Neural cell (in vitro differentiated cells): ENCODE data around the gene PICALM. TPM values are rescaled to one million over a fixed set of nuclear protein-coding genes. Genes with fewer than 3 reads are reported as not detected.

ENCODE experiments used
- H2AFZ ChIP-seq: fragments of 200-600, 300-800 bp; sonication (generic), shearing (Covaris generic); 2 replicates; pipeline ENCODE4 v1.6.0; 2014; ENCODE audit warnings: low read depth, mild to moderate bottlenecking, antibody characterized with exemption, low read length, moderate library complexity
- H3F3A ChIP-seq: fragments of 200-600 bp; shearing (Covaris generic); 2 replicates; pipeline ENCODE4 v1.6.1; 2016; ENCODE audit warnings: mild to moderate bottlenecking, moderate library complexity, mixed read lengths, antibody characterized with exemption, low read length; ENCODE audit not compliant: insufficient read depth, poor library complexity, severe bottlenecking
- H3K27ac ChIP-seq: fragments of 200-600, 300-800 bp; sonication (generic), shearing (Covaris generic); 2 replicates; pipeline ENCODE4 v1.5.1; 2014; ENCODE audit warnings: mild to moderate bottlenecking, low read length, moderate library complexity
- H3K27me3 ChIP-seq: fragments of 300-800, 200-600 bp; sonication (generic), shearing (Covaris generic); 2 replicates; pipeline ENCODE4 v1.6.0; 2014; ENCODE audit warnings: mild to moderate bottlenecking, low read depth, low read length, moderate library complexity; ENCODE audit not compliant: insufficient read depth
- H3K36me3 ChIP-seq: fragments of 300-800, 200-600 bp; sonication (generic), shearing (Covaris generic); 2 replicates; pipeline ENCODE4 v1.5.1; 2014; ENCODE audit warnings: mild to moderate bottlenecking, antibody characterized with exemption, low read length, moderate library complexity; ENCODE audit not compliant: insufficient read depth
- H3K4me2 ChIP-seq: fragments of 300-800, 200-600 bp; sonication (generic), shearing (Covaris generic); 2 replicates; pipeline ENCODE4 v1.6.0; 2014; ENCODE audit warnings: mild to moderate bottlenecking, low read length
- H3K4me3 ChIP-seq: fragments of 300-800, 200-600 bp; sonication (generic), shearing (Covaris generic); 2 replicates; pipeline ENCODE4 v1.5.1; 2014; ENCODE audit warnings: mild to moderate bottlenecking, low read length, moderate library complexity
- H3K79me2 ChIP-seq: fragments of 200-600 bp; shearing (Covaris generic); replicated peaks from 2 replicates; pipeline ENCODE4 v1.6.0; 2014; ENCODE audit warnings: mild to moderate bottlenecking, low read length, moderate library complexity; ENCODE audit not compliant: insufficient read depth
- H3K9ac ChIP-seq: fragments of 300-800, 200-600 bp; sonication (generic), shearing (Covaris generic); 2 replicates; pipeline ENCODE4 v1.6.1; 2016; ENCODE audit warnings: mild to moderate bottlenecking, low read length, mixed read lengths
- H3K9me2 ChIP-seq: fragments of 200-600 bp; shearing (Covaris generic); 2 replicates; pipeline ENCODE4 v1.6.1; 2016; ENCODE audit warnings: mild to moderate bottlenecking, low read length, mixed read lengths; ENCODE audit not compliant: insufficient read depth
- H3K9me3 ChIP-seq: fragments of 200-600, 300-800 bp; sonication (generic), shearing (Covaris generic); 2 replicates; pipeline ENCODE4 v1.6.1; 2016; ENCODE audit warnings: mild to moderate bottlenecking, mixed run types, low read length, moderate library complexity, mixed read lengths
- H4K20me1 ChIP-seq: fragments of 200-600 bp; shearing (Covaris generic); 2 replicates; pipeline ENCODE4 v1.6.1; 2016; ENCODE audit warnings: mild to moderate bottlenecking, mixed run types; ENCODE audit not compliant: insufficient read depth
- EP300 ChIP-seq: fragments of 450-650 bp; conservative IDR thresholded peaks from 2 replicates; pipeline ENCODE4 v1.6.1; 2014; ENCODE audit warnings: antibody characterized with exemption, mild to moderate bottlenecking, moderate library complexity; ENCODE audit not compliant: poor library complexity, severe bottlenecking
- EZH2 ChIP-seq: fragments of 200-600, 300-800 bp; shearing (Covaris generic), sonication (generic); IDR thresholded peaks from 2 replicates; pipeline ENCODE4 v1.6.1; 2014; ENCODE audit warnings: antibody characterized with exemption, low read length, borderline replicate concordance, mild to moderate bottlenecking; ENCODE audit not compliant: insufficient read depth, poor library complexity, severe bottlenecking
- MXI1 ChIP-seq: fragments of 450-650 bp; conservative IDR thresholded peaks from 2 replicates; pipeline ENCODE4 v1.6.1; 2014; ENCODE audit warnings: antibody characterized with exemption, mild to moderate bottlenecking; ENCODE audit not compliant: poor library complexity, severe bottlenecking
- POLR2AphosphoS5 ChIP-seq: IDR thresholded peaks from 2 replicates; pipeline ENCODE4 v1.6.1; 2012
- RAD21 ChIP-seq: fragments of 450-650 bp; conservative IDR thresholded peaks from 2 replicates; pipeline ENCODE4 v1.6.1; 2014; ENCODE audit warnings: antibody characterized with exemption, mild to moderate bottlenecking, moderate library complexity
- TAF1 ChIP-seq: IDR thresholded peaks from 2 replicates; pipeline ENCODE4 v1.6.1; 2012; ENCODE audit warnings: low read depth
- polyA plus RNA-seq: library from polyadenylated mRNA; depleted of rRNA; stranded (reverse); fragments of >200 nt; gene quantifications from 2 replicates; pipeline ENCODE4 v1.2.3, GENCODE V29; 2014
- TF ChIP-seq, protein P1 (sequence below): IDR thresholded peaks from 2 replicates; pipeline ENCODE4 v1.6.1; 2012; ENCODE audit warnings: borderline replicate concordance
- TF ChIP-seq, protein P2 (sequence below): fragments of 450-650 bp; IDR thresholded peaks from 2 replicates; pipeline ENCODE4 v1.5.1; 2014; ENCODE audit warnings: antibody characterized with exemption, mild to moderate bottlenecking, moderate library complexity; ENCODE audit not compliant: poor library complexity, severe bottlenecking

The PICALM gene
- polyA plus RNA-seq, 1 donor from 2014 or later, result 161 TPM

- no peak for TF ChIP-seq EZH2
- no peak for TF ChIP-seq TAF1
Observed at GRCh38 chr11:86013713-86014112, 55.2 kb downstream of the PICALM start (continued).

DNA sequence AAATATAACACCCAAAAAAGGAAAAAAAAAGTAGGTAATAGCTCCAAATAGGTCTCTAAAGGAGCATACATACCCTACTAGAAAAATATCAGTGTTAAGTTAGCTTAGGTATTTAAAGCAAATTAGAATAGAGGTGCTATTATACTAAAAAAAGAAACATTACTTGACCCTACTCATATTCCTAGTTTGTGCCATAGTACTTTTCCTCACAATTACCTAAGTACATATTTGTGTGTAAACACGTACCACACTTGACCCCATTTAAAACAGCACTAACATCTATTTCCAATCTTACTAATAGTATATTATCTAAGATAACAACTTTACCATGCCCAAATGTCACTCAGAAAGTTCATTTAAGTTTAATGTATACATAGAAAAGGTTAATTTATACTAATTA lies 57.7 kb downstream of the PICALM start:
- TF ChIP-seq RAD21 (no peak), POLR2AphosphoS5 (no peak), EP300 (no peak)
- TF ChIP-seq, protein P1, sequence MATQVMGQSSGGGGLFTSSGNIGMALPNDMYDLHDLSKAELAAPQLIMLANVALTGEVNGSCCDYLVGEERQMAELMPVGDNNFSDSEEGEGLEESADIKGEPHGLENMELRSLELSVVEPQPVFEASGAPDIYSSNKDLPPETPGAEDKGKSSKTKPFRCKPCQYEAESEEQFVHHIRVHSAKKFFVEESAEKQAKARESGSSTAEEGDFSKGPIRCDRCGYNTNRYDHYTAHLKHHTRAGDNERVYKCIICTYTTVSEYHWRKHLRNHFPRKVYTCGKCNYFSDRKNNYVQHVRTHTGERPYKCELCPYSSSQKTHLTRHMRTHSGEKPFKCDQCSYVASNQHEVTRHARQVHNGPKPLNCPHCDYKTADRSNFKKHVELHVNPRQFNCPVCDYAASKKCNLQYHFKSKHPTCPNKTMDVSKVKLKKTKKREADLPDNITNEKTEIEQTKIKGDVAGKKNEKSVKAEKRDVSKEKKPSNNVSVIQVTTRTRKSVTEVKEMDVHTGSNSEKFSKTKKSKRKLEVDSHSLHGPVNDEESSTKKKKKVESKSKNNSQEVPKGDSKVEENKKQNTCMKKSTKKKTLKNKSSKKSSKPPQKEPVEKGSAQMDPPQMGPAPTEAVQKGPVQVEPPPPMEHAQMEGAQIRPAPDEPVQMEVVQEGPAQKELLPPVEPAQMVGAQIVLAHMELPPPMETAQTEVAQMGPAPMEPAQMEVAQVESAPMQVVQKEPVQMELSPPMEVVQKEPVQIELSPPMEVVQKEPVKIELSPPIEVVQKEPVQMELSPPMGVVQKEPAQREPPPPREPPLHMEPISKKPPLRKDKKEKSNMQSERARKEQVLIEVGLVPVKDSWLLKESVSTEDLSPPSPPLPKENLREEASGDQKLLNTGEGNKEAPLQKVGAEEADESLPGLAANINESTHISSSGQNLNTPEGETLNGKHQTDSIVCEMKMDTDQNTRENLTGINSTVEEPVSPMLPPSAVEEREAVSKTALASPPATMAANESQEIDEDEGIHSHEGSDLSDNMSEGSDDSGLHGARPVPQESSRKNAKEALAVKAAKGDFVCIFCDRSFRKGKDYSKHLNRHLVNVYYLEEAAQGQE, result no peak
- Histone ChIP-seq H3K4me2 (no peak overlapping the region), H2AFZ (no peak overlapping the region), H3F3A (no peaks in the 10 kb centered on the region), H3K36me3 (no peaks in the 10 kb centered on the region), H3K27me3 (no peaks in the 10 kb centered on the region), H4K20me1 (no peaks in the 10 kb centered on the region), H3K27ac (no peak overlapping the region), H3K9me3 (no peaks in the 10 kb centered on the region), H3K9ac (no peak overlapping the region), H3K9me2 (no peaks in the 10 kb centered on the region), H3K4me3 (no peak overlapping the region), H3K79me2 (no peaks in the 10 kb centered on the region)

- Histone ChIP-seq H3K9me2 (no peaks in the 10 kb centered on the region), H3K9ac (no peak overlapping the region), H2AFZ (no peak overlapping the region), H3F3A (no peaks in the 10 kb centered on the region), H4K20me1 (no peaks in the 10 kb centered on the region), H3K27me3 (no peaks in the 10 kb centered on the region), H3K9me3 (no peaks in the 10 kb centered on the region), H3K27ac (no peak overlapping the region), H3K36me3 (no peaks in the 10 kb centered on the region), H3K4me2 (no peak overlapping the region), H3K79me2 (no peaks in the 10 kb centered on the region), H3K4me3 (no peak overlapping the region)
- TF ChIP-seq, protein P1, result no peak
- no peak for TF ChIP-seq RAD21
- no peak for TF ChIP-seq MXI1
- TF ChIP-seq TAF1, result no peak
- TF ChIP-seq, protein P2, sequence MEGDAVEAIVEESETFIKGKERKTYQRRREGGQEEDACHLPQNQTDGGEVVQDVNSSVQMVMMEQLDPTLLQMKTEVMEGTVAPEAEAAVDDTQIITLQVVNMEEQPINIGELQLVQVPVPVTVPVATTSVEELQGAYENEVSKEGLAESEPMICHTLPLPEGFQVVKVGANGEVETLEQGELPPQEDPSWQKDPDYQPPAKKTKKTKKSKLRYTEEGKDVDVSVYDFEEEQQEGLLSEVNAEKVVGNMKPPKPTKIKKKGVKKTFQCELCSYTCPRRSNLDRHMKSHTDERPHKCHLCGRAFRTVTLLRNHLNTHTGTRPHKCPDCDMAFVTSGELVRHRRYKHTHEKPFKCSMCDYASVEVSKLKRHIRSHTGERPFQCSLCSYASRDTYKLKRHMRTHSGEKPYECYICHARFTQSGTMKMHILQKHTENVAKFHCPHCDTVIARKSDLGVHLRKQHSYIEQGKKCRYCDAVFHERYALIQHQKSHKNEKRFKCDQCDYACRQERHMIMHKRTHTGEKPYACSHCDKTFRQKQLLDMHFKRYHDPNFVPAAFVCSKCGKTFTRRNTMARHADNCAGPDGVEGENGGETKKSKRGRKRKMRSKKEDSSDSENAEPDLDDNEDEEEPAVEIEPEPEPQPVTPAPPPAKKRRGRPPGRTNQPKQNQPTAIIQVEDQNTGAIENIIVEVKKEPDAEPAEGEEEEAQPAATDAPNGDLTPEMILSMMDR, result no peak
- TF ChIP-seq EP300, result no peak
- no peak for TF ChIP-seq EZH2
Observed at GRCh38 chr11:86003654-86004053, 65.2 kb downstream of the PICALM start.
